ENCODE results near the gene FADD.

GRCh38 chr11:70251659-70252321, 48.7 kb downstream of the FADD start:
- TF ChIP-seq CTCF (IDR thresholded peaks at IDR 0.05) (no peak), POLR2A (IDR thresholded peaks at IDR 0.05) (no peak)

Data from body of pancreas (tissue), 4 donors.